ENCODE measurements around the gene PRKCH. TPM values are rescaled to one million over a fixed set of nuclear protein-coding genes. Genes with fewer than 3 reads are reported as not detected.

PRKCH gene
- total and polyA plus RNA-seq, 2 donors (not counting 3 experiments of a cell fraction or from before 2014, with no cell fraction given), result 97.7 to 103 TPM

DNA sequence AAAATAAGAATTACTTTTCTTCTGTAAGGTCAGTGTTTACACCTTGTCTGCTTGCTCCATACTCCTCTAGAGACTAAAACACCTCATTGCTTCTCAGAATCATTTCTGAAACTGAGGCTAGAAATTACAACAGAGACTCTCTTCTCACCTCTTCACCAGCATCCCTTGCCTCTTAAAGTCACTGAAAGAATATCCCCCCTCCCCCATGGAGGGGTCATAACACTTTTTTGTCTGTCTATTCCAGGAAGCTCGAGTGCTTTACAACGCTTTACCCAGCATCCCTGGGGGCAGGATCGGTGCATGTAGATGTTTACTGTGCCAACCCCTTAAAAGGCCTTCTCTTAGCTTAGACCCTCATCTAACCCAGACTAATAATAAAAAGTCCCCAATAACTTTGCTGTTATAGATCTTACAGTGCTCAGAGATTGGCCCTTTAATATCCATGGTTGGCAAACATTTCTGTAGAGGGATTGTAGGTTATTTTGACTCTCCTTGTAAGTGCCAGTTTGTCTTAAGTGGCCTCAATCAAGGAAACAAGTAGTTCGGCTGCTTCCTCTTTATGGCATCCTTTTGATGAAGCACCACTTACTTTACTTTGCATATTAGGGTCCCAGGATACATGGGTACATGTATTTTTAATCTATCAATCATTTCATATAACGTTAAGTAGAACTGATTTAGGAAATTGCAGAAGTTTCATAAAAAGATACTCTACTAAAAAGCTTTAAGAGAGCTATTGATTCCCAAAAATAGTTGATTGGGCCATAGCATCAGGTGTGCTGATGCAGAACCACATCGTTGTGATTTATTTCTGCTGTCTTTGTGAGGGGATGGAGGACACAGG is 29.3 kb downstream of the PRKCH start:
- Histone ChIP-seq H3K9ac (replicated peaks; ENCODE audit: extremely low read depth, insufficient read depth, low read length) (no peak overlapping the region), H2AFZ (ENCODE audit: low read depth, low read length) (no peak overlapping the region), H3K9me3 (replicated peaks; ENCODE audit: control insufficient read depth, insufficient read depth, low read length) (no peaks in the 10 kb centered on the region), H3K4me3 (replicated peaks in 1 of 3; ENCODE audit: insufficient read depth in 1 of 3, low read depth in 1 of 3, low read length in 3 of 3) (no peak overlapping the region), H3K9me1 (replicated peaks; ENCODE audit: control insufficient read depth, extremely low read depth, insufficient read depth, low read length) (no peaks in the 10 kb centered on the region), H3K27ac (ENCODE audit: insufficient read depth, low read depth, low read length) (no peak overlapping the region), H3K4me1 (ENCODE audit: control insufficient read depth, extremely low read depth, insufficient read depth, low read length) (peaks cover 57% of the 10 kb centered on the region), H4K20me1 (replicated peaks; ENCODE audit: control insufficient read depth, extremely low read depth, insufficient read depth, low read length) (no peaks in the 10 kb centered on the region), H3K27me3 (ENCODE audit: control insufficient read depth in 2 of 2, insufficient read depth in 2 of 2, low read length in 2 of 2) (no peaks in the 10 kb centered on the region), H3K4me2 (ENCODE audit: insufficient read depth, low read length) (no peak overlapping the region), H3K36me3 (ENCODE audit: control insufficient read depth in 2 of 2, extremely low read depth in 1 of 2, insufficient read depth in 2 of 2, low read length in 2 of 2) (no peaks in the 10 kb centered on the region), H3K79me2 (ENCODE audit: control insufficient read depth, insufficient read depth, low read length) (peaks cover 81% of the 10 kb centered on the region)
- no peak for TF ChIP-seq MAX (IDR thresholded peaks at IDR 0.05; ENCODE audit: insufficient read depth, insufficient read length)
- no peak for TF ChIP-seq JUN (IDR thresholded peaks at IDR 0.05; ENCODE audit: borderline replicate concordance, insufficient read depth, insufficient read length, low read depth)
- DNase-seq (ENCODE audit: low read depth, low spot score), result no peak
- POLR2A ChIA-PET, result no interaction called here
- no TSS peak for BruUV-seq (replicated peaks)
- FAIRE-seq, result no peak
- intact Hi-C loops (cut with micrococcal nuclease) (no loop called here), dilution Hi-C loops (cut with MboI; ENCODE audit: extremely low pct_ligation_motif_present, low sequenced_read_pairs) (no loop called here)
- CTCF ChIA-PET, result interaction anchor here (1.0 to 1.4 kb wide), 2 partner anchors 50 to 54 kb away, joined by 4 read pairs; no protein-coding TSS in a partner anchor

DNA sequence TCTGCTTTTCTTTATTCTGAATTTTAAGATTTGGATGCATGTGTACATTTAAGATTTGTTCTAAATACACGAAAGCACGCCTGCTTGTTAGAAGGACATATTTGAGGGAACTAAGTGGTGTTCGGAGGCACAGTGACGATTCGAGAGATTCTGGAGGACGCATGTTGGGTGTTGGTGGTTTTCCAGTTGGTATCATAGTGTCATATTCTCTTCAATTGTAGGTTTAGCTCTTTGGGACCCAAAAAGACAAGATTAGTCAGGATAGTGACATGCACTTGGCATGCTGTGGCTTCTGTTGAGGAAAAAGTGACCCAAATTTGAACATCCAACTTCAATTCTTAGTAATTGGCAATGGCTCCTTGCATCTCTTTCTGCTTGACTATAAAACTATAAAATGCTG is 30.1 kb downstream of the PRKCH start:
- no peak for DNase-seq (ENCODE audit: low read depth, low spot score)
- FAIRE-seq, result no peak
- Histone ChIP-seq H3K4me3 (replicated peaks in 1 of 3; ENCODE audit: insufficient read depth in 1 of 3, low read depth in 1 of 3, low read length in 3 of 3) (no peak overlapping the region), H3K9ac (replicated peaks; ENCODE audit: extremely low read depth, insufficient read depth, low read length) (no peak overlapping the region), H3K27me3 (ENCODE audit: control insufficient read depth in 2 of 2, insufficient read depth in 2 of 2, low read length in 2 of 2) (no peaks in the 10 kb centered on the region), H3K4me2 (ENCODE audit: insufficient read depth, low read length) (no peak overlapping the region), H3K9me3 (replicated peaks; ENCODE audit: control insufficient read depth, insufficient read depth, low read length) (no peaks in the 10 kb centered on the region), H3K27ac (ENCODE audit: insufficient read depth, low read depth, low read length) (no peak overlapping the region), H4K20me1 (replicated peaks; ENCODE audit: control insufficient read depth, extremely low read depth, insufficient read depth, low read length) (no peaks in the 10 kb centered on the region), H3K9me1 (replicated peaks; ENCODE audit: control insufficient read depth, extremely low read depth, insufficient read depth, low read length) (no peaks in the 10 kb centered on the region), H2AFZ (ENCODE audit: low read depth, low read length) (no peak overlapping the region), H3K79me2 (ENCODE audit: control insufficient read depth, insufficient read depth, low read length) (peaks cover 77% of the 10 kb centered on the region), H3K4me1 (ENCODE audit: control insufficient read depth, extremely low read depth, insufficient read depth, low read length) (peaks cover 54% of the 10 kb centered on the region), H3K36me3 (ENCODE audit: control insufficient read depth in 2 of 2, extremely low read depth in 1 of 2, insufficient read depth in 2 of 2, low read length in 2 of 2) (no peaks in the 10 kb centered on the region)
- TF ChIP-seq, protein P1, sequence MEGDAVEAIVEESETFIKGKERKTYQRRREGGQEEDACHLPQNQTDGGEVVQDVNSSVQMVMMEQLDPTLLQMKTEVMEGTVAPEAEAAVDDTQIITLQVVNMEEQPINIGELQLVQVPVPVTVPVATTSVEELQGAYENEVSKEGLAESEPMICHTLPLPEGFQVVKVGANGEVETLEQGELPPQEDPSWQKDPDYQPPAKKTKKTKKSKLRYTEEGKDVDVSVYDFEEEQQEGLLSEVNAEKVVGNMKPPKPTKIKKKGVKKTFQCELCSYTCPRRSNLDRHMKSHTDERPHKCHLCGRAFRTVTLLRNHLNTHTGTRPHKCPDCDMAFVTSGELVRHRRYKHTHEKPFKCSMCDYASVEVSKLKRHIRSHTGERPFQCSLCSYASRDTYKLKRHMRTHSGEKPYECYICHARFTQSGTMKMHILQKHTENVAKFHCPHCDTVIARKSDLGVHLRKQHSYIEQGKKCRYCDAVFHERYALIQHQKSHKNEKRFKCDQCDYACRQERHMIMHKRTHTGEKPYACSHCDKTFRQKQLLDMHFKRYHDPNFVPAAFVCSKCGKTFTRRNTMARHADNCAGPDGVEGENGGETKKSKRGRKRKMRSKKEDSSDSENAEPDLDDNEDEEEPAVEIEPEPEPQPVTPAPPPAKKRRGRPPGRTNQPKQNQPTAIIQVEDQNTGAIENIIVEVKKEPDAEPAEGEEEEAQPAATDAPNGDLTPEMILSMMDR (IDR thresholded peaks at IDR 0.05; ENCODE audit: extremely low read depth in 1 of 2, insufficient read depth in 1 of 2, low read depth in 1 of 2, low read length in 2 of 2), result no peak
- TF ChIP-seq FOS (IDR thresholded peaks at IDR 0.05; ENCODE audit: borderline replicate concordance, insufficient read depth, low read length) (no peak), EZH2 (IDR thresholded peaks at IDR 0.05; ENCODE audit: borderline replicate concordance, low read depth, low read length, severe bottlenecking) (no peak), GATA2 (IDR thresholded peaks at IDR 0.05; ENCODE audit: insufficient read depth, insufficient read length, low read depth, low read length) (no peak), MAX (IDR thresholded peaks at IDR 0.05; ENCODE audit: insufficient read depth, insufficient read length) (no peak), POLR2A (IDR thresholded peaks at IDR 0.05; ENCODE audit: low read depth, low read length) (no peak), POLR2AphosphoS5 (IDR thresholded peaks at IDR 0.05; ENCODE audit: insufficient read depth, low read depth, low read length) (no peak), MYC (IDR thresholded peaks at IDR 0.05; ENCODE audit: low read depth, low read length) (no peak), JUN (IDR thresholded peaks at IDR 0.05; ENCODE audit: borderline replicate concordance, insufficient read depth, insufficient read length, low read depth) (no peak)
- CTCF ChIA-PET, result interaction anchor here (1.0 kb wide), 1 partner anchor 51 kb away, joined by 4 read pairs; no protein-coding TSS in a partner anchor
- no TSS peak for BruUV-seq (replicated peaks)
- POLR2A ChIA-PET, result no interaction called here
- dilution Hi-C loops (cut with MboI; ENCODE audit: extremely low pct_ligation_motif_present, low sequenced_read_pairs), result no loop called here
- intact Hi-C loops (cut with micrococcal nuclease), result no loop called here
